ENCODE results near the gene ARHGEF16. TPM values are rescaled to one million over a fixed set of nuclear protein-coding genes. Genes with fewer than 3 reads are reported as not detected.

ARHGEF16 gene
- total and polyA plus RNA-seq, 5 donors: 0.28 to 2.5 (median 1.6) TPM

GRCh38 chr1:3430406-3430805 lies 24.1 kb upstream of the ARHGEF16 start:
- Histone ChIP-seq H3K4me3 (ENCODE audit: low read length) (no peak overlapping the region), H3K4me1 (ENCODE audit: control insufficient read depth, insufficient read depth, low read length) (no peaks in the 10 kb centered on the region), H3K9me3 (ENCODE audit: control insufficient read depth, low read length) (no peaks in the 10 kb centered on the region), H3K27ac (ENCODE audit: low read length) (no peak overlapping the region), H3K27me3 (ENCODE audit: control insufficient read depth, insufficient read depth) (no peaks in the 10 kb centered on the region)
- peak in 2 of 3 donors; percentile 53 for DNase-seq
- WGBS: 81% methylated on average over 19 of the region's 19 CpGs
- intact Hi-C loops (cut with DNase I): no loop called here
- no peak for ATAC-seq

- H3K4me1 ChIP-seq (ENCODE audit: control insufficient read depth, insufficient read depth, low read length): no peaks in the 10 kb centered on the region
- peak in 2 of 3 donors; percentile 42 to 43 for DNase-seq
- no peaks in the 10 kb centered on the region for H3K9me3 ChIP-seq (ENCODE audit: control insufficient read depth, low read length)
- no peak overlapping the region for H3K4me3 ChIP-seq (ENCODE audit: low read length)
- 83% methylated on average over 22 of the region's 22 CpGs for WGBS
- intact Hi-C loops (cut with DNase I): no loop called here
- H3K27ac ChIP-seq (ENCODE audit: low read length): no peak overlapping the region
- no peaks in the 10 kb centered on the region for H3K27me3 ChIP-seq (ENCODE audit: control insufficient read depth, insufficient read depth)
- ATAC-seq: no peak
Observed at GRCh38 chr1:3430820-3431219, 23.6 kb upstream of the ARHGEF16 start.

- Histone ChIP-seq H3K4me3 (ENCODE audit: low read length) (no peak overlapping the region), H3K27me3 (ENCODE audit: control insufficient read depth, insufficient read depth) (no peaks in the 10 kb centered on the region), H3K4me1 (ENCODE audit: control insufficient read depth, insufficient read depth, low read length) (no peaks in the 10 kb centered on the region), H3K9me3 (ENCODE audit: control insufficient read depth, low read length) (no peaks in the 10 kb centered on the region), H3K27ac (ENCODE audit: low read length) (no peak overlapping the region)
- 49% methylated on average over 12 of the region's 12 CpGs for WGBS
- intact Hi-C loops (cut with DNase I): no loop called here
- DNase-seq (peak in 2 of 3 donors; percentile 37 to 46), ATAC-seq (no peak)
Observed at GRCh38 chr1:3431266-3431665, 23.2 kb upstream of the ARHGEF16 start.

GRCh38 chr1:3431686-3432085 lies 22.8 kb upstream of the ARHGEF16 start:
- no peak overlapping the region for H3K27ac ChIP-seq (ENCODE audit: low read length)
- whole genome bisulfite sequencing: 82% methylated on average over 17 of the region's 17 CpGs
- peak in 2 of 3 donors; percentile 26 to 31 for DNase-seq

GRCh38 chr1:3432306-3432705 lies 22.2 kb upstream of the ARHGEF16 start:
- DNase-seq (peak in 2 of 3 donors; percentile 34 to 67), ATAC-seq (no peak)
- no peaks in the 10 kb centered on the region for H3K9me3 ChIP-seq (ENCODE audit: control insufficient read depth, low read length)
- intact Hi-C loops (cut with DNase I): no loop called here
- no peaks in the 10 kb centered on the region for H3K27me3 ChIP-seq (ENCODE audit: control insufficient read depth, insufficient read depth)
- 61% methylated on average over 15 of the region's 15 CpGs for WGBS
- H3K4me1 ChIP-seq (ENCODE audit: control insufficient read depth, insufficient read depth, low read length): no peaks in the 10 kb centered on the region
- H3K27ac ChIP-seq (ENCODE audit: low read length): no peak overlapping the region
- H3K4me3 ChIP-seq (ENCODE audit: low read length): no peak overlapping the region

More at GRCh38 chr1:3431686-3432085, 22.8 kb upstream of the ARHGEF16 start:
- no peak for ATAC-seq
- Histone ChIP-seq H3K4me1 (ENCODE audit: control insufficient read depth, insufficient read depth, low read length) (no peaks in the 10 kb centered on the region), H3K27me3 (ENCODE audit: control insufficient read depth, insufficient read depth) (no peaks in the 10 kb centered on the region), H3K9me3 (ENCODE audit: control insufficient read depth, low read length) (no peaks in the 10 kb centered on the region), H3K4me3 (ENCODE audit: low read length) (no peak overlapping the region)
- intact Hi-C loops (cut with DNase I): no loop called here

- intact Hi-C loops (cut with DNase I): no loop called here
- Histone ChIP-seq H3K27ac (ENCODE audit: low read length) (no peak overlapping the region), H3K9me3 (ENCODE audit: control insufficient read depth, low read length) (no peaks in the 10 kb centered on the region), H3K27me3 (ENCODE audit: control insufficient read depth, insufficient read depth) (no peaks in the 10 kb centered on the region), H3K4me3 (ENCODE audit: low read length) (no peak overlapping the region), H3K4me1 (ENCODE audit: control insufficient read depth, insufficient read depth, low read length) (no peaks in the 10 kb centered on the region)
- ATAC-seq: no peak
- 89% methylated on average over 14 of the region's 14 CpGs for WGBS
- DNase-seq: peak in 2 of 3 donors; percentile 40 to 44
Observed at GRCh38 chr1:3433076-3433475, 21.4 kb upstream of the ARHGEF16 start.

- Histone ChIP-seq H3K27ac (ENCODE audit: low read length) (no peak overlapping the region), H3K4me3 (ENCODE audit: low read length) (no peak overlapping the region), H3K9me3 (ENCODE audit: control insufficient read depth, low read length) (no peaks in the 10 kb centered on the region), H3K4me1 (ENCODE audit: control insufficient read depth, insufficient read depth, low read length) (no peaks in the 10 kb centered on the region), H3K27me3 (ENCODE audit: control insufficient read depth, insufficient read depth) (no peaks in the 10 kb centered on the region)
- intact Hi-C loops (cut with DNase I): no loop called here
- 92% methylated on average over 31 of the region's 31 CpGs for WGBS
- DNase-seq (peak in 2 of 3 donors; percentile 37 to 44), ATAC-seq (no peak)
Observed at GRCh38 chr1:3433596-3434320, 20.7 kb upstream of the ARHGEF16 start.

GRCh38 chr1:3434406-3435110 lies 19.9 kb upstream of the ARHGEF16 start:
- H3K4me3 ChIP-seq (ENCODE audit: low read length): no peak overlapping the region
- ATAC-seq: no peak
- H3K9me3 ChIP-seq (ENCODE audit: control insufficient read depth, low read length): no peaks in the 10 kb centered on the region
- no peaks in the 10 kb centered on the region for H3K4me1 ChIP-seq (ENCODE audit: control insufficient read depth, insufficient read depth, low read length)
- no peaks in the 10 kb centered on the region for H3K27me3 ChIP-seq (ENCODE audit: control insufficient read depth, insufficient read depth)
- intact Hi-C loops (cut with DNase I): no loop called here
- 89% methylated on average over 40 of the region's 40 CpGs for WGBS
- H3K27ac ChIP-seq (ENCODE audit: low read length): no peak overlapping the region
- peak in 2 of 3 donors; percentile 36 to 44 for DNase-seq

GRCh38 chr1:3435666-3436065 lies 18.8 kb upstream of the ARHGEF16 start:
- no peak overlapping the region for H3K27ac ChIP-seq (ENCODE audit: low read length)
- ATAC-seq (no peak), DNase-seq (peak in 2 of 3 donors; percentile 24 to 33)
- intact Hi-C loops (cut with DNase I): no loop called here
- no peak overlapping the region for H3K4me3 ChIP-seq (ENCODE audit: low read length)
- H3K4me1 ChIP-seq (ENCODE audit: control insufficient read depth, insufficient read depth, low read length): no peaks in the 10 kb centered on the region
- H3K9me3 ChIP-seq (ENCODE audit: control insufficient read depth, low read length): no peaks in the 10 kb centered on the region
- H3K27me3 ChIP-seq (ENCODE audit: control insufficient read depth, insufficient read depth): no peaks in the 10 kb centered on the region
- WGBS: 70% methylated on average over 21 of the region's 21 CpGs

GRCh38 chr1:3436451-3436850 lies 18.0 kb upstream of the ARHGEF16 start:
- DNase-seq (peak in 2 of 3 donors; percentile 0 to 22), ATAC-seq (no peak)
- H3K4me3 ChIP-seq (ENCODE audit: low read length): no peak overlapping the region
- WGBS: 89% methylated on average over 11 of the region's 11 CpGs
- no peaks in the 10 kb centered on the region for H3K9me3 ChIP-seq (ENCODE audit: control insufficient read depth, low read length)
- intact Hi-C loops (cut with DNase I): no loop called here
- no peak overlapping the region for H3K27ac ChIP-seq (ENCODE audit: low read length)
- no peaks in the 10 kb centered on the region for H3K4me1 ChIP-seq (ENCODE audit: control insufficient read depth, insufficient read depth, low read length)
- no peaks in the 10 kb centered on the region for H3K27me3 ChIP-seq (ENCODE audit: control insufficient read depth, insufficient read depth)

GRCh38 chr1:3436901-3437300 lies 17.6 kb upstream of the ARHGEF16 start:
- Histone ChIP-seq H3K4me3 (ENCODE audit: low read length) (no peak overlapping the region), H3K27me3 (ENCODE audit: control insufficient read depth, insufficient read depth) (no peaks in the 10 kb centered on the region), H3K9me3 (ENCODE audit: control insufficient read depth, low read length) (no peaks in the 10 kb centered on the region), H3K27ac (ENCODE audit: low read length) (no peak overlapping the region), H3K4me1 (ENCODE audit: control insufficient read depth, insufficient read depth, low read length) (no peaks in the 10 kb centered on the region)
- intact Hi-C loops (cut with DNase I): no loop called here
- WGBS: 82% methylated on average over 14 of the region's 14 CpGs
- DNase-seq (peak in 2 of 3 donors; percentile 39 to 46), ATAC-seq (no peak)

Data from right cardiac atrium (tissue), 5 donors.